ENCODE measurements around the gene ART1.

DNA sequence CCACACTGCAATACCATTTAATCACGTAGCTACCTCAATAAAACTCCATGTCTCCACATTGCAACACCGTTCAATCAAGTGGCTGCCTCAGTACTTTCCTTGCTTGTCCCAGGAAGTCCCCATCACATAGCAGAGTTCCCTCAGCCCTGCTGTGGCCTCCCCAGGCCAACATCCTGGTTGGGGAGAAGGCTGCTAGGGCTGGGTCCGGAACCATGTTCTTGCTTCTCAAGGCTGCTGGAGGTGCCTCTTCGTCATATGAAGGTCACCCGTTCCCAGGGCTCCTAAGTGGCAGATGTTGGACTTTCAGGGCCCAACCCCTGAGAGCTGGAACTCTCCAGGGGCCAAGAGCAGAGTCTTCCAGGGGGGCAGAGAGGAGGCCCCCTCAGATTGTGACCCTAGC, 6.4 kb upstream of the ART1 start:
- TF ChIP-seq, protein P1, sequence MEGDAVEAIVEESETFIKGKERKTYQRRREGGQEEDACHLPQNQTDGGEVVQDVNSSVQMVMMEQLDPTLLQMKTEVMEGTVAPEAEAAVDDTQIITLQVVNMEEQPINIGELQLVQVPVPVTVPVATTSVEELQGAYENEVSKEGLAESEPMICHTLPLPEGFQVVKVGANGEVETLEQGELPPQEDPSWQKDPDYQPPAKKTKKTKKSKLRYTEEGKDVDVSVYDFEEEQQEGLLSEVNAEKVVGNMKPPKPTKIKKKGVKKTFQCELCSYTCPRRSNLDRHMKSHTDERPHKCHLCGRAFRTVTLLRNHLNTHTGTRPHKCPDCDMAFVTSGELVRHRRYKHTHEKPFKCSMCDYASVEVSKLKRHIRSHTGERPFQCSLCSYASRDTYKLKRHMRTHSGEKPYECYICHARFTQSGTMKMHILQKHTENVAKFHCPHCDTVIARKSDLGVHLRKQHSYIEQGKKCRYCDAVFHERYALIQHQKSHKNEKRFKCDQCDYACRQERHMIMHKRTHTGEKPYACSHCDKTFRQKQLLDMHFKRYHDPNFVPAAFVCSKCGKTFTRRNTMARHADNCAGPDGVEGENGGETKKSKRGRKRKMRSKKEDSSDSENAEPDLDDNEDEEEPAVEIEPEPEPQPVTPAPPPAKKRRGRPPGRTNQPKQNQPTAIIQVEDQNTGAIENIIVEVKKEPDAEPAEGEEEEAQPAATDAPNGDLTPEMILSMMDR (IDR thresholded peaks at IDR 0.05) = no peak
- TF ChIP-seq, protein P2, sequence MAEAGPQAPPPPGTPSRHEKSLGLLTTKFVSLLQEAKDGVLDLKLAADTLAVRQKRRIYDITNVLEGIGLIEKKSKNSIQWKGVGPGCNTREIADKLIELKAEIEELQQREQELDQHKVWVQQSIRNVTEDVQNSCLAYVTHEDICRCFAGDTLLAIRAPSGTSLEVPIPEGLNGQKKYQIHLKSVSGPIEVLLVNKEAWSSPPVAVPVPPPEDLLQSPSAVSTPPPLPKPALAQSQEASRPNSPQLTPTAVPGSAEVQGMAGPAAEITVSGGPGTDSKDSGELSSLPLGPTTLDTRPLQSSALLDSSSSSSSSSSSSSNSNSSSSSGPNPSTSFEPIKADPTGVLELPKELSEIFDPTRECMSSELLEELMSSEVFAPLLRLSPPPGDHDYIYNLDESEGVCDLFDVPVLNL (CRISPR knock-in tag; IDR thresholded peaks at IDR 0.05; ENCODE audit: borderline replicate concordance, low read depth) = no peak
- no peak for TF ChIP-seq NFE2L1 (CRISPR knock-in tag; IDR thresholded peaks at IDR 0.05)
- TF ChIP-seq, protein P3, sequence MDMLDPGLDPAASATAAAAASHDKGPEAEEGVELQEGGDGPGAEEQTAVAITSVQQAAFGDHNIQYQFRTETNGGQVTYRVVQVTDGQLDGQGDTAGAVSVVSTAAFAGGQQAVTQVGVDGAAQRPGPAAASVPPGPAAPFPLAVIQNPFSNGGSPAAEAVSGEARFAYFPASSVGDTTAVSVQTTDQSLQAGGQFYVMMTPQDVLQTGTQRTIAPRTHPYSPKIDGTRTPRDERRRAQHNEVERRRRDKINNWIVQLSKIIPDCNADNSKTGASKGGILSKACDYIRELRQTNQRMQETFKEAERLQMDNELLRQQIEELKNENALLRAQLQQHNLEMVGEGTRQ (CRISPR knock-in tag; IDR thresholded peaks at IDR 0.05) = no peak
- TF ChIP-seq, protein P4, sequence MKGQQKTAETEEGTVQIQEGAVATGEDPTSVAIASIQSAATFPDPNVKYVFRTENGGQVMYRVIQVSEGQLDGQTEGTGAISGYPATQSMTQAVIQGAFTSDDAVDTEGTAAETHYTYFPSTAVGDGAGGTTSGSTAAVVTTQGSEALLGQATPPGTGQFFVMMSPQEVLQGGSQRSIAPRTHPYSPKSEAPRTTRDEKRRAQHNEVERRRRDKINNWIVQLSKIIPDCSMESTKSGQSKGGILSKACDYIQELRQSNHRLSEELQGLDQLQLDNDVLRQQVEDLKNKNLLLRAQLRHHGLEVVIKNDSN (CRISPR knock-in tag; IDR thresholded peaks at IDR 0.05) = no peak
- TF ChIP-seq, protein P5, sequence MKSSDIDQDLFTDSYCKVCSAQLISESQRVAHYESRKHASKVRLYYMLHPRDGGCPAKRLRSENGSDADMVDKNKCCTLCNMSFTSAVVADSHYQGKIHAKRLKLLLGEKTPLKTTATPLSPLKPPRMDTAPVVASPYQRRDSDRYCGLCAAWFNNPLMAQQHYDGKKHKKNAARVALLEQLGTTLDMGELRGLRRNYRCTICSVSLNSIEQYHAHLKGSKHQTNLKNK (CRISPR knock-in tag; IDR thresholded peaks at IDR 0.05) = no peak
